Pericardium fibroblast (primary cell): ENCODE results near the gene B3GNT3. TPM values are rescaled to one million over a fixed set of nuclear protein-coding genes. Genes with fewer than 3 reads are reported as not detected.

ENCODE experiments used
- total RNA-seq: library from RNA; depleted of rRNA; stranded (reverse); fragments of >200 nt; gene quantifications from 2 replicates; pipeline ENCODE4 v1.2.3, GENCODE V29; 2015

B3GNT3 gene, protein sequence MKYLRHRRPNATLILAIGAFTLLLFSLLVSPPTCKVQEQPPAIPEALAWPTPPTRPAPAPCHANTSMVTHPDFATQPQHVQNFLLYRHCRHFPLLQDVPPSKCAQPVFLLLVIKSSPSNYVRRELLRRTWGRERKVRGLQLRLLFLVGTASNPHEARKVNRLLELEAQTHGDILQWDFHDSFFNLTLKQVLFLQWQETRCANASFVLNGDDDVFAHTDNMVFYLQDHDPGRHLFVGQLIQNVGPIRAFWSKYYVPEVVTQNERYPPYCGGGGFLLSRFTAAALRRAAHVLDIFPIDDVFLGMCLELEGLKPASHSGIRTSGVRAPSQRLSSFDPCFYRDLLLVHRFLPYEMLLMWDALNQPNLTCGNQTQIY
- total RNA-seq, result not detected in 2 replicates

GRCh38 chr19:17794731-17795494, at the start of gene B3GNT3:
Gene B3GNT3, plus strand, starts transcription at chr19:17795138. Its CDS starts 12,670 bp downstream, at chr19:17807808.

DNA sequence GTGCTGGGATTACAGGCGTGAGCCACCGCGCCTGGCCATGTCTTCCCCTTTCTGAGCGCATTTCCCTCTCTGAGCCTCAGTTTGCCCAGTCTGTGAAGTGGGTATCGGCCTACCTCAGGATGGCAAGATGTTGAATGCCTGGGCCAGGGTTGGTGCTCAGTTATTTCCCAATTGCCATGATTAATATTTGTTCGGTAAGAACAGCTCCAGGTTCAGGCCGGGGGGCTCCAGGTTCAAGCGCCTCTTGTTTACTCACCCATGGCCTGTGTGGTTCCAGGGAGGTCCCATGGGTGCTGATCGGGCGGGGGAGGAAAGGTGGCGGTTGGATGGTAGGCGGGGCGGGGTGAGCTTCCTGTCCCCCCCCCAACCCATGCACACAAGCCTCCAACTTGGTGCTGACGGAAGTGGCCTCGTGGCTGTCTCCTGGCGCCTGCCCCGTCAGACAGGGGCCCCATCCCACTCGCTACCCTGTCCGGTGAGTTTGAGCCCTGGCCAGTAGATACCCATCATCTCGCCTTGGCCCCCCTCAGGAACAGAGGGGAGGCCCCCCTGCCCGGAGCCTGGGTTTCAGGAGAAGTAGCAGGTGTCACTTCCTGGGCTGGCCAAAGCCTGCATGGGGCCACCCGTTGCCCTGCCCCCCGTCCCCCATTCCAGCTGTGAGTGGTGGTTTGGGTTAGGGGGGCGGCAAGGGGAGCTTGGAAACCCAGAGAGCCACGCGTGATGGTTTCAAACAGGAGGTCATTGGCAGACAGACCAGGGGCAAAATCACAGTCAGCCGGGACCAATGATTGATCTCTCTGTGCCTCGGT, 43.6 kb upstream of the B3GNT3 start, which contains the start of gene FCHO1:
FCHO1 (plus strand) TSS at position 375 of the 809 bp plus-strand sequence. CDS start 3,688 bp downstream, outside the sequence.

DNA sequence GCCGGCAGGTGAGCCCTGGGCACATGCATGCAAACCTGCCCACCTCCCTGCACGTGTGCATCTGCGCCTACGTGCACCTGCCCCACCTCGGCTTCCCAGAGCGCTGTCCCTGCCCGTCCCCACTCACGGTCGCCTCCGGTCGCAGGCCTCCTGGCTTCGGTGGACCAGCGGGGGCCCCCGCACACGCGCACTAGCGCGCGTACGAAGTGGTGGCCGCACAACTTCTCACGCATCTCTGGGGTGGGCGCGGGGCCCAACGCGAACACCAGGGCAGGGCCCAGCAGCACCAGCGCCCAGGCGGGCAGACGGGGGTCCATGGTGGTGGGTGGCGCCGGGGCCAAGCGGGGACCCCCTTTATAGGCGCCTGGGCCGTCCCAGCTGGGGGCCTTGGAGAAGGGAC, 26.3 kb downstream of the B3GNT3 start, which contains the start of gene INSL3:
INSL3 (minus strand) TSS at position 330 of the 400 bp plus-strand sequence; CDS start at position 317, 13 bp downstream.

DNA sequence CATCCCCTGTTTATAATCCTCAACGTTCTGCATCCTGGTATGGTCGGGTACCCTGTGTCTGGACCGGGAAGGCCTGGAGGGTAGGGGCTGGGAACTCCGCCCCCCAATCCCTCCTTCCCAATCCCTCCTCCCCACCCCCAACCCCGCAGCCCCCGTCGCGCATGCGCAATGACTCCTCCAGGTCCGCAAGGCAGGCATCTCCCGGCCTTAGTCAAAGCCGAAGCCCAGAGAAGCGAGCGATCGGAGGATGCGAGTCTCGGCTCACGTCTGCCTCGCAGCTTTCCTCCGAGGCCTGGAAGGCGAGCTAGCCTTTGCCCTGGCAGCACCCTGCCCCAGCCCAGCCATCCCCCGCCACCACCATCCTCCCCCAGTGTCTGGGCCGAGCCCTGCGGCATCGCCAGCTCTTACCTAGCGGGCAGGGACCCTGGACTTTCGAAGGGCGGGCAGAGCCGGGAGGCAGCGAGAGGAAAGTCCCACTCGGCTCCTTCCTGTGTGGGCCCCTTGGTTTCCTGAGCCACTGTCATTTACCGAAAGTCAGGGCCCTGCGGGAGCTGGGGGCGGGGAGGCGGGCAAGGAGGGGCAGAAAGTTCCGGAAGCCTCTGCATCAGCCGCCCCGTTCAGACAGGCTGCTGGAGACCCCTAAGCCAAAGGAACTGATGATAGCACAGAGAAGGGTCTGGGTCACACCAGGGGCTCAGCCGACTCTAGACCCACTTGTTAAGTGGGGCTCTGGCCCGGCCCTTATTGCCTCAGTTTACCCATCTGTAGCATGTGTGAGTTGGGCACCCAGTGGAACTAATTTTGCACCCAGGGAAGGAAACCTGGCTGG, 52.8 kb downstream of the B3GNT3 start, which contains the start of gene JAK3:
JAK3 (minus strand) TSS at position 445 of the 829 bp plus-strand sequence. CDS start 3,565 bp downstream, outside the sequence.

GRCh38 chr19:17859533-17860330, 64.8 kb downstream of the B3GNT3 start, which contains the start of gene RPL18A:
Gene RPL18A, plus strand, starts transcription at chr19:17859910. Its CDS starts 47 bp downstream, at chr19:17859957.

Other genes starting within 250 kb of the B3GNT3 start
- 129 and 157 TPM in 2 replicates for gene COLGALT1, start 239.5 kb upstream of the B3GNT3 start, total RNA-seq
- gene UNC13A, start 106.8 kb upstream of the B3GNT3 start, total RNA-seq, result 0.43 and 1.1 TPM in 2 replicates
- gene MAP1S, start 75.7 kb upstream of the B3GNT3 start, total RNA-seq, result 34.0 and 38.6 TPM in 2 replicates
- gene FCHO1, start 43.7 kb upstream of the B3GNT3 start, total RNA-seq, result 0.09 and 1.9 TPM in 2 replicates
- gene INSL3, start 26.4 kb downstream of the B3GNT3 start, total RNA-seq, result not detected in 2 replicates
- 3.1 and 8.5 TPM in 2 replicates for gene JAK3, start 52.8 kb downstream of the B3GNT3 start, total RNA-seq
- 2,158 and 3,184 TPM in 2 replicates for gene RPL18A, start 64.8 kb downstream of the B3GNT3 start, total RNA-seq
- gene SLC5A5, start 76.8 kb downstream of the B3GNT3 start, total RNA-seq, result not detected in 2 replicates
- 39.5 and 51.2 TPM in 2 replicates for gene CCDC124, start 137.9 kb downstream of the B3GNT3 start, total RNA-seq
- gene KCNN1, start 172.0 kb downstream of the B3GNT3 start, total RNA-seq, result 0.51 TPM in 1 of 2 replicates, not detected in the other
- gene ARRDC2, start 213.0 kb downstream of the B3GNT3 start, total RNA-seq, result 11.4 and 13.3 TPM in 2 replicates